Uterus (tissue), 4 donors: ENCODE results near the gene TFEB. TPM values are rescaled to one million over a fixed set of nuclear protein-coding genes. Genes with fewer than 3 reads are reported as not detected.

Source experiments
- DNase-seq, 2 donors: peaks; one replicate each; pipeline ENCODE4 v3.0.0-alpha.2; 2019 to 2020
- H3K27ac ChIP-seq, 2 donors: fragments of 200-600 bp; sonication (generic); 1 replicate in 1 of 2; 2 replicates in 1 of 2; pipeline ENCODE4 v1.5.1; 2016 to 2018
- H3K27me3 ChIP-seq, 2 donors: fragments of 200-600 bp; sonication (generic); one replicate each; pipeline ENCODE4 v1.5.1; 2018 to 2019; ENCODE audit warnings: control low read depth in 1 of 2
- H3K36me3 ChIP-seq, 2 donors: fragments of 200-600 bp; sonication (generic); one replicate each; pipeline ENCODE4 v1.5.1; 2019; ENCODE audit warnings: control low read depth in 1 of 2
- H3K4me1 ChIP-seq, 2 donors: fragments of 200-600 bp; sonication (generic); one replicate each; pipeline ENCODE4 v1.5.1; 2018 to 2019; ENCODE audit warnings: control low read depth in 1 of 2
- H3K4me3 ChIP-seq, 2 donors: fragments of 200-600 bp; sonication (generic); 1 replicate in 1 of 2; 2 replicates in 1 of 2; pipeline ENCODE4 v1.5.1; 2018 to 2019; ENCODE audit warnings: mild to moderate bottlenecking in 1 of 2
- H3K9me3 ChIP-seq, 2 donors: fragments of 200-600 bp; sonication (generic); one replicate each; pipeline ENCODE4 v1.5.1; 2019; ENCODE audit warnings: control low read depth in 1 of 2
- CTCF ChIP-seq, 4 experiments: fragments of 200-600 bp in 2 of 4; fragments of 450-650 bp in 2 of 4; sonication (generic) in 2 of 4; IDR thresholded peaks; one replicate each; pipeline ENCODE4 v1.5.1; 2016 to 2019; ENCODE audit warnings: antibody characterized with exemption in 4 of 4, mild to moderate bottlenecking in 2 of 4, moderate library complexity in 1 of 4
- POLR2A ChIP-seq, 2 donors: fragments of 450-650 bp; IDR thresholded peaks; one replicate each; pipeline ENCODE4 v1.6.1; 2016; ENCODE audit warnings: antibody characterized with exemption in 2 of 2, mild to moderate bottlenecking in 1 of 2, moderate library complexity in 1 of 2
- intact Hi-C: fragments of 100-400 bp; cut with DNase I; formaldehyde crosslinking; loops from one replicate; pipeline ENCODE4 v1.15.1; 2023; ENCODE audit warnings: low total_unique reads
- total RNA-seq, 4 donors: library from RNA; depleted of rRNA in 3 of 4; stranded (reverse); fragments of >200 nt in 3 of 4; gene quantifications; one replicate each; pipeline versions ENCODE4 v1.1.0 to v1.2.4, GENCODE V29; 2014 to 2023
- donor health status: DM: yes; HTN: yes; CAD: no.

The TFEB gene
- total RNA-seq, 4 donors from 2014 or later, result 8.8 to 31.7 (median 17.0) TPM

GRCh38 chr6:41702089-41702745, 33.2 kb downstream of the TFEB start:
- H3K4me1 ChIP-seq, result peaks cover 0 to 9% of the 10 kb centered on the region in 2 donors
- intact Hi-C loops, result no loop called here
- H3K27me3 ChIP-seq, result no peaks in the 10 kb centered on the region

GRCh38 chr6:41700463-41701347, 34.7 kb downstream of the TFEB start:
- no peak overlapping the region for H3K4me3 ChIP-seq
- H3K4me1 ChIP-seq, result peaks cover 0 to under 1% of the 10 kb centered on the region in 2 donors
- intact Hi-C loops, result no loop called here
- no peak overlapping the region for H3K27ac ChIP-seq
- no peaks in the 10 kb centered on the region for H3K36me3 ChIP-seq
- no peaks in the 10 kb centered on the region for H3K27me3 ChIP-seq
- no peaks in the 10 kb centered on the region for H3K9me3 ChIP-seq
- TF ChIP-seq POLR2A (IDR thresholded peaks at IDR 0.05) (no peak), CTCF (IDR thresholded peaks at IDR 0.05) (no peak)
- DNase-seq, result no peak

More at GRCh38 chr6:41702089-41702745, 33.2 kb downstream of the TFEB start:
- TF ChIP-seq CTCF (IDR thresholded peaks at IDR 0.05) (no peak), POLR2A (IDR thresholded peaks at IDR 0.05) (no peak)
- DNase-seq, result no peak
- H3K27ac ChIP-seq, result no peak overlapping the region
- no peaks in the 10 kb centered on the region for H3K9me3 ChIP-seq
- no peak overlapping the region for H3K4me3 ChIP-seq
- no peaks in the 10 kb centered on the region for H3K36me3 ChIP-seq

- Histone ChIP-seq H3K36me3 (no peaks in the 10 kb centered on the region), H3K27me3 (no peaks in the 10 kb centered on the region), H3K27ac (peak overlapping the region in 1 of 2 donors; percentile 22), H3K9me3 (no peaks in the 10 kb centered on the region), H3K4me1 (no peaks in the 10 kb centered on the region), H3K4me3 (no peak overlapping the region)
- DNase-seq, result no peak
- intact Hi-C loops, result no loop called here
- TF ChIP-seq CTCF (IDR thresholded peaks at IDR 0.05) (no peak), POLR2A (IDR thresholded peaks at IDR 0.05) (no peak)
Observed at GRCh38 chr6:41699063-41699462, 36.3 kb downstream of the TFEB start.

GRCh38 chr6:41697861-41698781, 37.3 kb downstream of the TFEB start:
- TF ChIP-seq POLR2A (IDR thresholded peaks at IDR 0.05) (no peak), CTCF (IDR thresholded peaks at IDR 0.05) (no peak)
- Histone ChIP-seq H3K36me3 (no peaks in the 10 kb centered on the region), H3K4me1 (no peaks in the 10 kb centered on the region), H3K9me3 (no peaks in the 10 kb centered on the region), H3K4me3 (no peak overlapping the region), H3K27ac (peak overlapping the region; percentile 14 to 22), H3K27me3 (no peaks in the 10 kb centered on the region)
- DNase-seq, result no peak
- intact Hi-C loops, result no loop called here
